Measurements from ENCODE around the gene SMS.

SMS gene

DNA sequence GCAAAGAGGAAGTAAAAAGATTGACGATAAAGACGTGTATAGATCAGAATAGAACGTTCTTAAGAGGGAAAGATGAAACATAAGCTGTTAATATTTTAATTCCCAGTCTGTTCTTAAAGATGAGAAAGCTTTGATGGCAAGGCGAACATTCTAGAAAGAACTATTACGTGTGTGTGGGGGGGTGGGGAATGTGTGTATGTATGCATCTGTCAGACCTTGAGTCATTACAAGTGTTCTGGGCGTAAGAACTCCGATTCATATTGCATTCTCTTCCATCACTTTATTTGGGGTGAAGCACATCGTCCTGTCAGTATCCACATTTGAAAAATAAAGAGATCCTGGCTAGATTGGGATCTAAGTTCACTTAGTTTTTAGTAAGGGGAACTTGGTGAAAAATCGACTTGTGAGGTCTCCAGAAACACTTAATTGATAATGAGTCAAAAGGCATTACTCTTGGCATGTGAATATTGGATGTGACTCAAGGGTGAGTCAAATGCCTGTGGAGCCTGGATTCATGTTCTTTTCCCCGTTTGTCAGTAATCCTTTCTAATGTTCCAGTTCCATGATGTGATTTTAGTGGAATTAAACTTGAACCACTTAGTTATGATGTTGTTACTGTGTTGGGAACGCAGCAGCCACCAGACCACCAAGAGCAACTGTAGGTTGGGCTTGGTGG is 3.1 kb downstream of the SMS start:
- H2AFZ ChIP-seq (ENCODE audit: low read length) = no peak overlapping the region
- H3K4me2 ChIP-seq (ENCODE audit: low read length) = peak overlapping the region; percentile 42; the same call in 1 of the 2 replicates
- H3K4me1 ChIP-seq (ENCODE audit: insufficient read depth, low read length, severe bottlenecking) = peaks cover 29% of the 10 kb centered on the region
- H3K4me3 ChIP-seq (ENCODE audit: low read depth, low read length, poor library complexity, severe bottlenecking) = peak overlapping the region; percentile 13
- H3K9ac ChIP-seq (ENCODE audit: low read length) = no peak overlapping the region
- no peak overlapping the region for H3K27ac ChIP-seq (ENCODE audit: low read depth, low read length, poor library complexity, severe bottlenecking)
- no peaks in the 10 kb centered on the region for H3K9me2 ChIP-seq (ENCODE audit: low read depth, low read length)
- no peaks in the 10 kb centered on the region for H3K27me3 ChIP-seq (ENCODE audit: insufficient read depth, low read length)
- TF ChIP-seq, protein P1, sequence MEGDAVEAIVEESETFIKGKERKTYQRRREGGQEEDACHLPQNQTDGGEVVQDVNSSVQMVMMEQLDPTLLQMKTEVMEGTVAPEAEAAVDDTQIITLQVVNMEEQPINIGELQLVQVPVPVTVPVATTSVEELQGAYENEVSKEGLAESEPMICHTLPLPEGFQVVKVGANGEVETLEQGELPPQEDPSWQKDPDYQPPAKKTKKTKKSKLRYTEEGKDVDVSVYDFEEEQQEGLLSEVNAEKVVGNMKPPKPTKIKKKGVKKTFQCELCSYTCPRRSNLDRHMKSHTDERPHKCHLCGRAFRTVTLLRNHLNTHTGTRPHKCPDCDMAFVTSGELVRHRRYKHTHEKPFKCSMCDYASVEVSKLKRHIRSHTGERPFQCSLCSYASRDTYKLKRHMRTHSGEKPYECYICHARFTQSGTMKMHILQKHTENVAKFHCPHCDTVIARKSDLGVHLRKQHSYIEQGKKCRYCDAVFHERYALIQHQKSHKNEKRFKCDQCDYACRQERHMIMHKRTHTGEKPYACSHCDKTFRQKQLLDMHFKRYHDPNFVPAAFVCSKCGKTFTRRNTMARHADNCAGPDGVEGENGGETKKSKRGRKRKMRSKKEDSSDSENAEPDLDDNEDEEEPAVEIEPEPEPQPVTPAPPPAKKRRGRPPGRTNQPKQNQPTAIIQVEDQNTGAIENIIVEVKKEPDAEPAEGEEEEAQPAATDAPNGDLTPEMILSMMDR (IDR thresholded peaks at IDR 0.05; ENCODE audit: low read length) = no peak
- no peak for TF ChIP-seq EZH2 (IDR thresholded peaks at IDR 0.05; ENCODE audit: borderline replicate concordance, low read length)
- H3K9me3 ChIP-seq (ENCODE audit: low read length) = no peaks in the 10 kb centered on the region
- H3K79me2 ChIP-seq (ENCODE audit: insufficient read depth, low read length) = peaks cover 31% of the 10 kb centered on the region; the same call in 1 of the 2 replicates
- H4K20me1 ChIP-seq (ENCODE audit: insufficient read depth, low read length) = no peaks in the 10 kb centered on the region
- H3F3A ChIP-seq (ENCODE audit: insufficient read depth, low read length) = 0 out of 2 replicates have a peak, but pooled peaks cover 3% of the 10 kb centered on the region
- peaks cover 3% of the 10 kb centered on the region; the same call in 1 of the 2 replicates for H3K36me3 ChIP-seq (ENCODE audit: insufficient read depth, low read length)

DNA sequence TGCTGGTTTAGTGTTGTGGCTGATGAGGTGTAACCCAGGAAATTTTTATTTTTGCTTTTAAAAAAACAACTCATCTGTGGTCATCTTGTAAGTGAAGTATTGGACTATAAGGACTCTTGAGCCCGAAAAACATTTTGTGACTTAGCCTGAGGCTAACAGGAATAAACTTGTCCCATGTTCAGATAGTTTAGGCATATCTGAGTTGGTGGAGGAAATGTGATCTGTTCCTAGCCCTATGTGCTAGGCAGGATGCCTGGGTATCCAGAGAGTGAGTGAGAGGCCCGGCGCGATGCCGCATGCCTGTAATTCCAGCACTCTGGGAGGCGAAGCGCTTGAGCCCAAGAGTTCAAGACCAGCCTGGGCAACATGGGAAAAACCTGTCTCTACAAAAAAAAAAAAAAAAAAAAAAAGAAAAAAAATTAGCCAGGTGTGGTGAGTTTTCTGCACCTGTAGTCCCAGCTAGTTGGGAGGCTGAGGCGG is 3.7 kb downstream of the SMS start:
- H3K4me3 ChIP-seq (ENCODE audit: low read depth, low read length, poor library complexity, severe bottlenecking) = no peak overlapping the region
- no peak overlapping the region for H3K4me2 ChIP-seq (ENCODE audit: low read length)
- H2AFZ ChIP-seq (ENCODE audit: low read length) = no peak overlapping the region
- H3K9ac ChIP-seq (ENCODE audit: low read length) = no peak overlapping the region
- no peak overlapping the region for H3K27ac ChIP-seq (ENCODE audit: low read depth, low read length, poor library complexity, severe bottlenecking)
- no peaks in the 10 kb centered on the region for H3K27me3 ChIP-seq (ENCODE audit: insufficient read depth, low read length)
- H3K4me1 ChIP-seq (ENCODE audit: insufficient read depth, low read length, severe bottlenecking) = peaks cover 29% of the 10 kb centered on the region
- no peak for TF ChIP-seq EZH2 (IDR thresholded peaks at IDR 0.05; ENCODE audit: borderline replicate concordance, low read length)
- TF ChIP-seq, protein P1 (IDR thresholded peaks at IDR 0.05; ENCODE audit: low read length) = no peak
- H3K36me3 ChIP-seq (ENCODE audit: insufficient read depth, low read length) = 0 out of 2 replicates have a peak, but pooled peaks cover 3% of the 10 kb centered on the region
- no peaks in the 10 kb centered on the region for H3K9me2 ChIP-seq (ENCODE audit: low read depth, low read length)
- peaks cover 31% of the 10 kb centered on the region; the same call in 1 of the 2 replicates for H3K79me2 ChIP-seq (ENCODE audit: insufficient read depth, low read length)
- no peaks in the 10 kb centered on the region for H4K20me1 ChIP-seq (ENCODE audit: insufficient read depth, low read length)
- H3F3A ChIP-seq (ENCODE audit: insufficient read depth, low read length) = 0 out of 2 replicates have a peak, but pooled peaks cover 3% of the 10 kb centered on the region
- H3K9me3 ChIP-seq (ENCODE audit: low read length) = no peaks in the 10 kb centered on the region

DNA sequence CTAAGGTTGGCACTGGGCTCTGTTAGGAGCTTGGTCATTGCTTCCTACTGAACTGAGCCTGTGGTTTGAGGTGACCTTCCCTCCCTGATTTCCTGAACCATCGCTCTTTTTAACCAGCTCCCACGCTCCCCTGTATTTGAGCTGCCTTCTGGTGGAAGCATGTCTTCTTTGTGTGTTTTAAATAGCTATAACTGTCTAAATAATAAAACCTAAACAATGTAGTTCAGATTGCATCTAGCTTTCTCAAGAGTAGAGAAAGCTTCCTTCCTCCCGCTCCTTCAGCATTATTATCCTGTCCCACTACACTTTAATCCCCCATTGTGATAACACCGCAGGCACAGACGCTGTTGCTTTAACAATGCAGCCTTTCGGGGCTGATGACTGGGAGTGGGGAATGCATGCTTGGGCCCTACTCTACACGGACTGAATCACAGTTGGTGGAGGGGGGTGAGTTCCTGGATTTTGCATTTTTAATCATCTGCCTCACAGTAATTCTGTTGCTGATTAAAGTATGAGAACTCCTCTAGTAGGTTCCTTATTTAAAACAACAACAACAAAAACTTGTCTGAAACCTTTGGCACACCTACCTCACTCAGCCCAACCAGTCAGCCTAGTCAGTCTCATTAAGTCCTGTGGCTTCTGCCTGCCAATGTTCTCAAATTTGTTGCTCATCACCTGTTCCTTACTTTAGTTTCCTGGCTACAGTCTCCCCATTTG is 6.6 kb downstream of the SMS start:
- H3K27me3 ChIP-seq (ENCODE audit: insufficient read depth, low read length) = no peaks in the 10 kb centered on the region
- no peak overlapping the region for H3K9ac ChIP-seq (ENCODE audit: low read length)
- no peak overlapping the region for H2AFZ ChIP-seq (ENCODE audit: low read length)
- H3K4me3 ChIP-seq (ENCODE audit: low read depth, low read length, poor library complexity, severe bottlenecking) = no peak overlapping the region
- H3K4me2 ChIP-seq (ENCODE audit: low read length) = no peak overlapping the region
- H4K20me1 ChIP-seq (ENCODE audit: insufficient read depth, low read length) = no peaks in the 10 kb centered on the region
- H3K9me3 ChIP-seq (ENCODE audit: low read length) = no peaks in the 10 kb centered on the region
- H3K79me2 ChIP-seq (ENCODE audit: insufficient read depth, low read length) = peaks cover 49% of the 10 kb centered on the region
- no peak overlapping the region for H3K27ac ChIP-seq (ENCODE audit: low read depth, low read length, poor library complexity, severe bottlenecking)
- H3F3A ChIP-seq (ENCODE audit: insufficient read depth, low read length) = no peaks in the 10 kb centered on the region
- H3K36me3 ChIP-seq (ENCODE audit: insufficient read depth, low read length) = 0 out of 2 replicates have a peak, but pooled peaks cover 3% of the 10 kb centered on the region
- no peaks in the 10 kb centered on the region for H3K9me2 ChIP-seq (ENCODE audit: low read depth, low read length)
- peaks cover 16% of the 10 kb centered on the region for H3K4me1 ChIP-seq (ENCODE audit: insufficient read depth, low read length, severe bottlenecking)
- no peak for TF ChIP-seq EZH2 (IDR thresholded peaks at IDR 0.05; ENCODE audit: borderline replicate concordance, low read length)
- TF ChIP-seq, protein P1 (IDR thresholded peaks at IDR 0.05; ENCODE audit: low read length) = no peak

Data from OCI-LY1 (cell line).